Measurements from ENCODE around the gene TTC16. TPM values are rescaled to one million over a fixed set of nuclear protein-coding genes. Genes with fewer than 3 reads are reported as not detected.

The TTC16 gene
- total RNA-seq, 1 experiment from 2014 or later, result not detected

- peak overlapping the region; percentile 97 for H3K4me3 Mint-ChIP-seq
- no peak for TF ChIP-seq ZBTB21 (CRISPR knock-in tag; IDR thresholded peaks at IDR 0.05; ENCODE audit: borderline replicate concordance)
- no peaks in the 10 kb centered on the region for H3K9me3 Mint-ChIP-seq
- H3K36me3 Mint-ChIP-seq, result no peaks in the 10 kb centered on the region
- H3K27me3 Mint-ChIP-seq (ENCODE audit: low read depth), result no peaks in the 10 kb centered on the region
- H3K27ac Mint-ChIP-seq, result peak overlapping the region; percentile 74; the same call in 1 of the 2 replicates
- ATAC-seq (no peak), DNase-seq (ENCODE audit: low spot score) (no peak)
- ChIA-PET POLR2A (interaction anchor here (1.4 kb wide), 1 partner anchor 138 kb away, joined by 4 read pairs; no protein-coding TSS in a partner anchor), CTCF (interaction anchor here (1.1 to 7.3 kb wide), 6 partner anchors 9 to 214 kb away, joined by 3 to 73 read pairs (median 4); partner anchors contain the start of genes PIP5KL1 and TOR2A)
- peaks cover 22% of the 10 kb centered on the region for H3K4me1 Mint-ChIP-seq
Observed at GRCh38 chr9:127716412-127716811, 533 bp downstream of the TTC16 start.

- H3K27me3 Mint-ChIP-seq (ENCODE audit: low read depth), result no peaks in the 10 kb centered on the region
- ATAC-seq (no peak), DNase-seq (ENCODE audit: low spot score) (no peak)
- ChIA-PET POLR2A (no interaction called here), CTCF (interaction anchor here (7.3 kb wide), 1 partner anchor 17 kb away, joined by 73 read pairs; the partner anchor contains the start of gene TOR2A)
- H3K36me3 Mint-ChIP-seq, result no peaks in the 10 kb centered on the region
- no peak for TF ChIP-seq SOX15 (CRISPR knock-in tag; IDR thresholded peaks at IDR 0.05)
- no peak for TF ChIP-seq IRF1 (CRISPR knock-in tag; IDR thresholded peaks at IDR 0.05)
- TF ChIP-seq TEAD4 (CRISPR knock-in tag; IDR thresholded peaks at IDR 0.05), result no peak
- TF ChIP-seq USF2 (CRISPR knock-in tag; IDR thresholded peaks at IDR 0.05), result no peak
- no peak for TF ChIP-seq ZNF121 (CRISPR knock-in tag; IDR thresholded peaks at IDR 0.05)
- TF ChIP-seq NFYB (CRISPR knock-in tag; conservative IDR thresholded peaks at IDR 0.05; ENCODE audit: low read depth), result no peak
- TF ChIP-seq ATF1 (CRISPR knock-in tag; IDR thresholded peaks at IDR 0.05), result no peak
- TF ChIP-seq E2F5 (CRISPR knock-in tag; IDR thresholded peaks at IDR 0.05), result no peak
- no peak for TF ChIP-seq ATF6 (CRISPR knock-in tag; IDR thresholded peaks at IDR 0.05)
- TF ChIP-seq ZNF532 (CRISPR knock-in tag; IDR thresholded peaks at IDR 0.05; ENCODE audit: borderline replicate concordance), result no peak
- no peak for TF ChIP-seq MAX (CRISPR knock-in tag; IDR thresholded peaks at IDR 0.05)
- no peak for TF ChIP-seq MYBL2 (CRISPR knock-in tag; IDR thresholded peaks at IDR 0.05)
- no peak for TF ChIP-seq CDX4 (CRISPR knock-in tag; IDR thresholded peaks at IDR 0.05; ENCODE audit: borderline replicate concordance)
- H3K9me3 Mint-ChIP-seq, result no peaks in the 10 kb centered on the region
- H3K4me3 Mint-ChIP-seq, result no peak overlapping the region
- H3K27ac Mint-ChIP-seq, result no peak overlapping the region
- peaks cover 16% of the 10 kb centered on the region for H3K4me1 Mint-ChIP-seq
Observed at GRCh38 chr9:127717766-127718165, 1.9 kb downstream of the TTC16 start.
